HG03139 (cell line): ENCODE results near the gene DIMT1.

Experiments used
- ATAC-seq: cut with Tn5 transposase; IDR thresholded peaks from one replicate; pipeline ENCODE4 v1.9.1; 2021; ENCODE audit not compliant: unreplicated experiment

Gene DIMT1

GRCh38 chr5:62403411-62404250 is at the start of gene DIMT1:
Gene DIMT1, minus strand, starts transcription at chr5:62403905. Its CDS starts 133 bp downstream, at chr5:62403772.
- ATAC-seq = peak; percentile 96

- ATAC-seq = no peak
These were observed 46.6 kb upstream of the DIMT1 start for GRCh38 chr5:62450259-62450658.

GRCh38 chr5:62448528-62448927 is 44.8 kb upstream of the DIMT1 start:
- no peak for ATAC-seq

- ATAC-seq = no peak
These were observed 28.9 kb upstream of the DIMT1 start for GRCh38 chr5:62432621-62433064.

GRCh38 chr5:62431735-62432620 is 28.3 kb upstream of the DIMT1 start:
- ATAC-seq = no peak

- ATAC-seq = no peak
These were observed 21.1 kb upstream of the DIMT1 start for GRCh38 chr5:62424763-62425162.

- no peak for ATAC-seq
These were observed 17.7 kb upstream of the DIMT1 start for GRCh38 chr5:62421414-62421813.

- ATAC-seq = no peak
These were observed 15.9 kb upstream of the DIMT1 start for GRCh38 chr5:62419609-62420008.

GRCh38 chr5:62418462-62419076 is 14.9 kb upstream of the DIMT1 start:
- ATAC-seq = no peak

- no peak for ATAC-seq
These were observed 10.0 kb upstream of the DIMT1 start for GRCh38 chr5:62413711-62414110.

GRCh38 chr5:62412549-62413329 is 9.0 kb upstream of the DIMT1 start, which contains the start of gene IPO11:
Gene IPO11, plus strand, starts transcription at chr5:62412763. Its CDS starts 24,517 bp downstream, at chr5:62437280.
- ATAC-seq = peak; percentile 95

- no peak for ATAC-seq
These were observed 8.3 kb downstream of the DIMT1 start for GRCh38 chr5:62395210-62395950.

GRCh38 chr5:62386824-62387223 is 16.9 kb downstream of the DIMT1 start:
- no peak for ATAC-seq

- ATAC-seq = no peak
These were observed 17.8 kb downstream of the DIMT1 start for GRCh38 chr5:62385816-62386400.

- no peak for ATAC-seq
These were observed 18.6 kb downstream of the DIMT1 start for GRCh38 chr5:62385131-62385530.

GRCh38 chr5:62376064-62376463 is 27.6 kb downstream of the DIMT1 start:
- no peak for ATAC-seq

GRCh38 chr5:62375627-62376026 is 28.1 kb downstream of the DIMT1 start:
- no peak for ATAC-seq

- no peak for ATAC-seq
These were observed 29.6 kb downstream of the DIMT1 start for GRCh38 chr5:62374090-62374489.

GRCh38 chr5:62373382-62373781 is 30.3 kb downstream of the DIMT1 start:
- ATAC-seq = no peak
